ENCODE results near the gene FCRL6.

GRCh38 chr1:159862557-159862956, 60.4 kb downstream of the FCRL6 start, which contains the start of gene VSIG8:
- TF ChIP-seq CTCF (IDR thresholded peaks at IDR 0.05; ENCODE audit: low read depth, low read length, poor library complexity, severe bottlenecking) = no peak
- TF ChIP-seq EZH2phosphoT487 (IDR thresholded peaks at IDR 0.05; ENCODE audit: borderline replicate concordance, low read length) = no peak
